Neural cell (in vitro differentiated cells): ENCODE data around the gene RIPOR2. TPM values are rescaled to one million over a fixed set of nuclear protein-coding genes. Genes with fewer than 3 reads are reported as not detected.

Source experiments
- H2AFZ ChIP-seq: fragments of 200-600, 300-800 bp; sonication (generic), shearing (Covaris generic); 2 replicates; pipeline ENCODE4 v1.6.0; 2014; ENCODE audit warnings: low read depth, mild to moderate bottlenecking, antibody characterized with exemption, low read length, moderate library complexity
- H3F3A ChIP-seq: fragments of 200-600 bp; shearing (Covaris generic); 2 replicates; pipeline ENCODE4 v1.6.1; 2016; ENCODE audit warnings: mild to moderate bottlenecking, moderate library complexity, mixed read lengths, antibody characterized with exemption, low read length; ENCODE audit not compliant: insufficient read depth, poor library complexity, severe bottlenecking
- H3K27ac ChIP-seq: fragments of 200-600, 300-800 bp; sonication (generic), shearing (Covaris generic); 2 replicates; pipeline ENCODE4 v1.5.1; 2014; ENCODE audit warnings: mild to moderate bottlenecking, low read length, moderate library complexity
- H3K27me3 ChIP-seq: fragments of 300-800, 200-600 bp; sonication (generic), shearing (Covaris generic); 2 replicates; pipeline ENCODE4 v1.6.0; 2014; ENCODE audit warnings: mild to moderate bottlenecking, low read depth, low read length, moderate library complexity; ENCODE audit not compliant: insufficient read depth
- H3K36me3 ChIP-seq: fragments of 300-800, 200-600 bp; sonication (generic), shearing (Covaris generic); 2 replicates; pipeline ENCODE4 v1.5.1; 2014; ENCODE audit warnings: mild to moderate bottlenecking, antibody characterized with exemption, low read length, moderate library complexity; ENCODE audit not compliant: insufficient read depth
- H3K4me2 ChIP-seq: fragments of 300-800, 200-600 bp; sonication (generic), shearing (Covaris generic); 2 replicates; pipeline ENCODE4 v1.6.0; 2014; ENCODE audit warnings: mild to moderate bottlenecking, low read length
- H3K4me3 ChIP-seq: fragments of 300-800, 200-600 bp; sonication (generic), shearing (Covaris generic); 2 replicates; pipeline ENCODE4 v1.5.1; 2014; ENCODE audit warnings: mild to moderate bottlenecking, low read length, moderate library complexity
- H3K79me2 ChIP-seq: fragments of 200-600 bp; shearing (Covaris generic); replicated peaks from 2 replicates; pipeline ENCODE4 v1.6.0; 2014; ENCODE audit warnings: mild to moderate bottlenecking, low read length, moderate library complexity; ENCODE audit not compliant: insufficient read depth
- H3K9ac ChIP-seq: fragments of 300-800, 200-600 bp; sonication (generic), shearing (Covaris generic); 2 replicates; pipeline ENCODE4 v1.6.1; 2016; ENCODE audit warnings: mild to moderate bottlenecking, low read length, mixed read lengths
- H3K9me2 ChIP-seq: fragments of 200-600 bp; shearing (Covaris generic); 2 replicates; pipeline ENCODE4 v1.6.1; 2016; ENCODE audit warnings: mild to moderate bottlenecking, low read length, mixed read lengths; ENCODE audit not compliant: insufficient read depth
- H3K9me3 ChIP-seq: fragments of 200-600, 300-800 bp; sonication (generic), shearing (Covaris generic); 2 replicates; pipeline ENCODE4 v1.6.1; 2016; ENCODE audit warnings: mild to moderate bottlenecking, mixed run types, low read length, moderate library complexity, mixed read lengths
- H4K20me1 ChIP-seq: fragments of 200-600 bp; shearing (Covaris generic); 2 replicates; pipeline ENCODE4 v1.6.1; 2016; ENCODE audit warnings: mild to moderate bottlenecking, mixed run types; ENCODE audit not compliant: insufficient read depth
- CTCF ChIP-seq: fragments of 450-650 bp; IDR thresholded peaks from 2 replicates; pipeline ENCODE4 v1.5.1; 2014; ENCODE audit warnings: antibody characterized with exemption, mild to moderate bottlenecking, moderate library complexity; ENCODE audit not compliant: poor library complexity, severe bottlenecking
- EP300 ChIP-seq: fragments of 450-650 bp; conservative IDR thresholded peaks from 2 replicates; pipeline ENCODE4 v1.6.1; 2014; ENCODE audit warnings: antibody characterized with exemption, mild to moderate bottlenecking, moderate library complexity; ENCODE audit not compliant: poor library complexity, severe bottlenecking
- EZH2 ChIP-seq: fragments of 200-600, 300-800 bp; shearing (Covaris generic), sonication (generic); IDR thresholded peaks from 2 replicates; pipeline ENCODE4 v1.6.1; 2014; ENCODE audit warnings: antibody characterized with exemption, low read length, borderline replicate concordance, mild to moderate bottlenecking; ENCODE audit not compliant: insufficient read depth, poor library complexity, severe bottlenecking
- MXI1 ChIP-seq: fragments of 450-650 bp; conservative IDR thresholded peaks from 2 replicates; pipeline ENCODE4 v1.6.1; 2014; ENCODE audit warnings: antibody characterized with exemption, mild to moderate bottlenecking; ENCODE audit not compliant: poor library complexity, severe bottlenecking
- POLR2AphosphoS5 ChIP-seq: IDR thresholded peaks from 2 replicates; pipeline ENCODE4 v1.6.1; 2012
- RAD21 ChIP-seq: fragments of 450-650 bp; conservative IDR thresholded peaks from 2 replicates; pipeline ENCODE4 v1.6.1; 2014; ENCODE audit warnings: antibody characterized with exemption, mild to moderate bottlenecking, moderate library complexity
- REST ChIP-seq: IDR thresholded peaks from 2 replicates; pipeline ENCODE4 v1.6.1; 2012; ENCODE audit warnings: borderline replicate concordance
- SMC3 ChIP-seq: fragments of 450-650 bp; conservative IDR thresholded peaks from 2 replicates; pipeline ENCODE4 v1.6.1; 2014; ENCODE audit warnings: antibody characterized with exemption, mild to moderate bottlenecking, moderate library complexity; ENCODE audit not compliant: poor library complexity
- TAF1 ChIP-seq: IDR thresholded peaks from 2 replicates; pipeline ENCODE4 v1.6.1; 2012; ENCODE audit warnings: low read depth
- polyA plus RNA-seq: library from polyadenylated mRNA; depleted of rRNA; stranded (reverse); fragments of >200 nt; gene quantifications from 2 replicates; pipeline ENCODE4 v1.2.3, GENCODE V29; 2014

The RIPOR2 gene
- polyA plus RNA-seq, 1 donor from 2014 or later: 83.8 TPM

GRCh38 chr6:24897186-24897585 lies 38.6 kb downstream of the RIPOR2 start:
- peaks cover 46% of the 10 kb centered on the region for H3K79me2 ChIP-seq

GRCh38 chr6:24893342-24893850 lies 42.4 kb downstream of the RIPOR2 start:
- Histone ChIP-seq H3K79me2 (peaks cover 65% of the 10 kb centered on the region), H3F3A (no peaks in the 10 kb centered on the region), H2AFZ (no peak overlapping the region), H3K9me3 (no peaks in the 10 kb centered on the region), H3K36me3 (no peaks in the 10 kb centered on the region), H3K4me2 (no peak overlapping the region), H3K4me3 (no peak overlapping the region), H3K9me2 (no peaks in the 10 kb centered on the region), H3K9ac (no peak overlapping the region), H3K27me3 (no peaks in the 10 kb centered on the region), H3K27ac (no peak overlapping the region), H4K20me1 (no peaks in the 10 kb centered on the region)
- no peak for TF ChIP-seq EP300
- no peak for TF ChIP-seq SMC3
- no peak for TF ChIP-seq REST
- TF ChIP-seq EZH2: no peak
- TF ChIP-seq POLR2AphosphoS5: no peak
- TF ChIP-seq MXI1: no peak
- TF ChIP-seq RAD21: no peak
- no peak for TF ChIP-seq TAF1

More at GRCh38 chr6:24897186-24897585, 38.6 kb downstream of the RIPOR2 start:
- H3K27me3 ChIP-seq: no peaks in the 10 kb centered on the region
- H3K9ac ChIP-seq: no peak overlapping the region
- TF ChIP-seq TAF1 (no peak), MXI1 (no peak), RAD21 (no peak), EP300 (no peak), REST (no peak), CTCF (no peak), EZH2 (no peak), POLR2AphosphoS5 (no peak), SMC3 (no peak)
- H3K4me3 ChIP-seq: no peak overlapping the region
- no peak overlapping the region for H3K27ac ChIP-seq
- no peak overlapping the region for H3K4me2 ChIP-seq
- no peaks in the 10 kb centered on the region for H4K20me1 ChIP-seq
- no peaks in the 10 kb centered on the region for H3F3A ChIP-seq
- no peaks in the 10 kb centered on the region for H3K9me3 ChIP-seq
- no peaks in the 10 kb centered on the region for H3K9me2 ChIP-seq
- no peak overlapping the region for H2AFZ ChIP-seq
- H3K36me3 ChIP-seq: no peaks in the 10 kb centered on the region
